Measurements from ENCODE around the gene GTF3C4.

The GTF3C4 gene

GRCh38 chr9:132732326-132733259 lies 62.3 kb downstream of the GTF3C4 start:
- Histone ChIP-seq H3K4me3 (ENCODE audit: low read depth in 1 of 2, low read length in 2 of 2) (no peak overlapping the region), H3K9me3 (ENCODE audit: control insufficient read depth in 1 of 2, low read length in 2 of 2) (no peaks in the 10 kb centered on the region), H3K4me1 (ENCODE audit: control insufficient read depth in 1 of 2, insufficient read depth in 2 of 2, low read length in 2 of 2) (no peaks in the 10 kb centered on the region), H3K36me3 (ENCODE audit: control insufficient read depth in 1 of 2, insufficient read depth in 2 of 2, low read length in 2 of 2) (no peaks in the 10 kb centered on the region), H3K27me3 (ENCODE audit: low read depth, low read length) (no peaks in the 10 kb centered on the region), H3K27ac (ENCODE audit: low read length) (no peak overlapping the region)

GRCh38 chr9:132733260-132733815 lies 63.1 kb downstream of the GTF3C4 start:
- H3K9me3 ChIP-seq (ENCODE audit: control insufficient read depth in 1 of 2, low read length in 2 of 2) = no peaks in the 10 kb centered on the region
- no peaks in the 10 kb centered on the region for H3K27me3 ChIP-seq (ENCODE audit: low read depth, low read length)
- no peaks in the 10 kb centered on the region for H3K4me1 ChIP-seq (ENCODE audit: control insufficient read depth in 1 of 2, insufficient read depth in 2 of 2, low read length in 2 of 2)
- H3K4me3 ChIP-seq (ENCODE audit: low read depth in 1 of 2, low read length in 2 of 2) = no peak overlapping the region
- H3K36me3 ChIP-seq (ENCODE audit: control insufficient read depth in 1 of 2, insufficient read depth in 2 of 2, low read length in 2 of 2) = no peaks in the 10 kb centered on the region
- H3K27ac ChIP-seq (ENCODE audit: low read length) = no peak overlapping the region

GRCh38 chr9:132739710-132740310 lies 69.5 kb downstream of the GTF3C4 start:
- H3K36me3 ChIP-seq (ENCODE audit: control insufficient read depth in 1 of 2, insufficient read depth in 2 of 2, low read length in 2 of 2) = no peaks in the 10 kb centered on the region
- no peaks in the 10 kb centered on the region for H3K9me3 ChIP-seq (ENCODE audit: control insufficient read depth in 1 of 2, low read length in 2 of 2)
- H3K27ac ChIP-seq (ENCODE audit: low read length) = no peak overlapping the region
- no peak overlapping the region for H3K4me3 ChIP-seq (ENCODE audit: low read depth in 1 of 2, low read length in 2 of 2)
- H3K4me1 ChIP-seq (ENCODE audit: control insufficient read depth in 1 of 2, insufficient read depth in 2 of 2, low read length in 2 of 2) = no peaks in the 10 kb centered on the region
- H3K27me3 ChIP-seq (ENCODE audit: low read depth, low read length) = peaks cover 19% of the 10 kb centered on the region

- no peaks in the 10 kb centered on the region for H3K36me3 ChIP-seq (ENCODE audit: control insufficient read depth in 1 of 2, insufficient read depth in 2 of 2, low read length in 2 of 2)
- no peak overlapping the region for H3K27ac ChIP-seq (ENCODE audit: low read length)
- no peaks in the 10 kb centered on the region for H3K9me3 ChIP-seq (ENCODE audit: control insufficient read depth in 1 of 2, low read length in 2 of 2)
- H3K27me3 ChIP-seq (ENCODE audit: low read depth, low read length) = peaks cover 22% of the 10 kb centered on the region
- no peak overlapping the region for H3K4me3 ChIP-seq (ENCODE audit: low read depth in 1 of 2, low read length in 2 of 2)
- H3K4me1 ChIP-seq (ENCODE audit: control insufficient read depth in 1 of 2, insufficient read depth in 2 of 2, low read length in 2 of 2) = no peaks in the 10 kb centered on the region
Measured at GRCh38 chr9:132740526-132741309, 70.5 kb downstream of the GTF3C4 start.

GRCh38 chr9:132742821-132743311 lies 72.6 kb downstream of the GTF3C4 start:
- no peak overlapping the region for H3K4me3 ChIP-seq (ENCODE audit: low read depth in 1 of 2, low read length in 2 of 2)
- H3K36me3 ChIP-seq (ENCODE audit: control insufficient read depth in 1 of 2, insufficient read depth in 2 of 2, low read length in 2 of 2) = no peaks in the 10 kb centered on the region
- peaks cover 22% of the 10 kb centered on the region for H3K27me3 ChIP-seq (ENCODE audit: low read depth, low read length)
- no peak overlapping the region for H3K27ac ChIP-seq (ENCODE audit: low read length)
- H3K4me1 ChIP-seq (ENCODE audit: control insufficient read depth in 1 of 2, insufficient read depth in 2 of 2, low read length in 2 of 2) = no peaks in the 10 kb centered on the region
- no peaks in the 10 kb centered on the region for H3K9me3 ChIP-seq (ENCODE audit: control insufficient read depth in 1 of 2, low read length in 2 of 2)

GRCh38 chr9:132743931-132744479 lies 73.7 kb downstream of the GTF3C4 start:
- no peak overlapping the region for H3K4me3 ChIP-seq (ENCODE audit: low read depth in 1 of 2, low read length in 2 of 2)
- no peaks in the 10 kb centered on the region for H3K9me3 ChIP-seq (ENCODE audit: control insufficient read depth in 1 of 2, low read length in 2 of 2)
- no peaks in the 10 kb centered on the region for H3K4me1 ChIP-seq (ENCODE audit: control insufficient read depth in 1 of 2, insufficient read depth in 2 of 2, low read length in 2 of 2)
- H3K27ac ChIP-seq (ENCODE audit: low read length) = no peak overlapping the region
- no peaks in the 10 kb centered on the region for H3K36me3 ChIP-seq (ENCODE audit: control insufficient read depth in 1 of 2, insufficient read depth in 2 of 2, low read length in 2 of 2)
- H3K27me3 ChIP-seq (ENCODE audit: low read depth, low read length) = peaks cover 22% of the 10 kb centered on the region
